AG09319 (cell line): Measurements from ENCODE around the gene SSRP1.

Experiments used
- DNase-seq: peaks from one replicate; pipeline ENCODE4 v3.0.0-alpha.2; 2010; ENCODE audit warnings: low read depth; ENCODE audit errors: extremely low read depth
- TF ChIP-seq, protein P1 (sequence below): IDR thresholded peaks from 2 replicates; pipeline ENCODE4 v1.5.1; 2011; ENCODE audit warnings: low read depth, mild to moderate bottlenecking, inconsistent platforms, low read length, moderate library complexity

Gene SSRP1

GRCh38 chr11:57358543-57358961, 22.9 kb upstream of the SSRP1 start:
- DNase-seq: no peak
- TF ChIP-seq, protein P1, sequence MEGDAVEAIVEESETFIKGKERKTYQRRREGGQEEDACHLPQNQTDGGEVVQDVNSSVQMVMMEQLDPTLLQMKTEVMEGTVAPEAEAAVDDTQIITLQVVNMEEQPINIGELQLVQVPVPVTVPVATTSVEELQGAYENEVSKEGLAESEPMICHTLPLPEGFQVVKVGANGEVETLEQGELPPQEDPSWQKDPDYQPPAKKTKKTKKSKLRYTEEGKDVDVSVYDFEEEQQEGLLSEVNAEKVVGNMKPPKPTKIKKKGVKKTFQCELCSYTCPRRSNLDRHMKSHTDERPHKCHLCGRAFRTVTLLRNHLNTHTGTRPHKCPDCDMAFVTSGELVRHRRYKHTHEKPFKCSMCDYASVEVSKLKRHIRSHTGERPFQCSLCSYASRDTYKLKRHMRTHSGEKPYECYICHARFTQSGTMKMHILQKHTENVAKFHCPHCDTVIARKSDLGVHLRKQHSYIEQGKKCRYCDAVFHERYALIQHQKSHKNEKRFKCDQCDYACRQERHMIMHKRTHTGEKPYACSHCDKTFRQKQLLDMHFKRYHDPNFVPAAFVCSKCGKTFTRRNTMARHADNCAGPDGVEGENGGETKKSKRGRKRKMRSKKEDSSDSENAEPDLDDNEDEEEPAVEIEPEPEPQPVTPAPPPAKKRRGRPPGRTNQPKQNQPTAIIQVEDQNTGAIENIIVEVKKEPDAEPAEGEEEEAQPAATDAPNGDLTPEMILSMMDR: no peak

GRCh38 chr11:57357856-57358255, 22.2 kb upstream of the SSRP1 start:
- DNase-seq: no peak
- TF ChIP-seq, protein P1: no peak

- TF ChIP-seq, protein P1: no peak
- no peak for DNase-seq
Observed at GRCh38 chr11:57357310-57357709, 21.6 kb upstream of the SSRP1 start.

DNA sequence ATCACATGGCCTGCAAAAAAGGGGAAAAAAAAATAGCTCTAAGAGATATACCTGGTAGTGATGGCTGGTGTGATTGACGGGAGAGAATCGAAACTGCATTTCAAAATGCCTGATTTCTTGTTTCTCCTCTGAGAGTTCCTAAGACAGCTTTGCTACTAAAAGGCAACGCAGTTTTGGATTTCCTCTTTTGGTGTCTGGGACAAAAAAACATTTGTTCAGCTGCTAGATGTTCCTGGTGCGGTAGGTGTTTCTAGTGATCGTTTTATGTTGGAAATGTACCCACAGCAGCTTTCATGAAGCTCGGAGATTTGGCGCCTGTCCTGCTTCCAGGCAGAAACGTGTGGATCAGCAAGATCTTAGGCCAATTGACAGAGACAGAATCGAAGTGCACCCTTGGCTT, 20.6 kb upstream of the SSRP1 start:
- TF ChIP-seq, protein P1: no peak
- DNase-seq: no peak

DNA sequence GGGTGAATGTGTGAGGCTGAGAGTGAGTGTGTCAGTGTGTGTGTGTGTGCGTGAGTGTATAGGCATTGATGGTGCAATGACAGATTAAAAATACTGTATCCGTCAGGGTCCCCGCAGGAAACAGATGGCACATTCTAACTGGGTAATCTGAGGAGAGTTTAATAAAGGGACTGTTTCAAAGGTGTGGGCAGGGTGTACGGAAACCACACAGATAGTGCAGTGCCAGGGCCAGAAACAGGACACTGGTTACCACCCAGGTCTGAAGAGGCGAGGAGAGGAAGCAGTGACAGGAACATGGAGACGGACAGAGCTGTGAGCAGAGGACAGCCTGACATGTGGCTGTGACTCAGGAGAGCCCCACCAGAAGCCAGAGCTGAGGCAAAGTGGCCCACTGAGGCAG, 19.0 kb upstream of the SSRP1 start:
- TF ChIP-seq, protein P1: no peak
- DNase-seq: no peak

DNA sequence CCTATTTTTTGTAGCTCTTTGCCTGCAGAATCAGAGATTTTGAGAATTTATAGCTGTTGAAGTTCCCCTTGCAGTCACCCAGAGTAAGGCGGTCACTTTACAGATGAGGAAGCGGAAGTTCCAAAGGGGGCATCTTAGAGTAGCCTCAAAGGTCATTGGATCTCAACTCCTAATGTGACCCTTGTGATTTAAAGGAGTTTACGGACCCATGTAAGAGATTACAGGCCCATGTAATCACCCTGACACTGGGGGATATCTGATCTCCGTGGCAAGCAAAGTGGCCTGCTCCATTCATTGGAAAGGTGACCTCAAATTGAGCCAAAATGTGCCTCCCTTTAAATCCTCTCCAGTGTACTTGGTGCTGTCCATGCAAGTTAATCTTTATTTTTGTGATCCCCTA, 18.2 kb upstream of the SSRP1 start:
- TF ChIP-seq, protein P1: no peak
- DNase-seq: no peak

- DNase-seq: no peak
Observed at GRCh38 chr11:57353446-57353845, 17.8 kb upstream of the SSRP1 start.

More at GRCh38 chr11:57353446-57353845, 17.8 kb upstream of the SSRP1 start:
- TF ChIP-seq, protein P1: no peak
